GM19452 (cell line): ENCODE data around the gene GEMIN5.
"Not testable (repeated sequence)": the region's sequence is repeated elsewhere in the genome, so short reads cannot be mapped to it uniquely, and the experiment has no call there.

Source experiments
- ATAC-seq: cut with Tn5 transposase; IDR thresholded peaks from one replicate; pipeline ENCODE4 v1.9.1; 2021; ENCODE audit not compliant: unreplicated experiment

GEMIN5 gene

GRCh38 chr5:154937718-154938466 is at the start of gene GEMIN5:
GEMIN5 (minus strand) TSS chr5:154938211; CDS start chr5:154938133, 78 bp downstream.
- ATAC-seq: peak; percentile 91

- ATAC-seq: no peak
These were observed 48.1 kb upstream of the GEMIN5 start for GRCh38 chr5:154986151-154986550.

- ATAC-seq: no peak
These were observed 47.0 kb upstream of the GEMIN5 start for GRCh38 chr5:154984946-154985516.

- ATAC-seq: not testable (repeated sequence)
These were observed 40.3 kb upstream of the GEMIN5 start for GRCh38 chr5:154978294-154978693.

GRCh38 chr5:154977409-154977808 is 39.4 kb upstream of the GEMIN5 start:
- no peak for ATAC-seq

- ATAC-seq: not testable (repeated sequence)
These were observed 38.1 kb upstream of the GEMIN5 start for GRCh38 chr5:154976082-154976481.

- no peak for ATAC-seq
These were observed 34.6 kb upstream of the GEMIN5 start for GRCh38 chr5:154972476-154973080.

- ATAC-seq: no peak
These were observed 33.5 kb upstream of the GEMIN5 start for GRCh38 chr5:154971501-154971900.

- ATAC-seq: no peak
These were observed 32.7 kb upstream of the GEMIN5 start for GRCh38 chr5:154970759-154971158.

- no peak for ATAC-seq
These were observed 30.9 kb upstream of the GEMIN5 start for GRCh38 chr5:154968953-154969352.

- ATAC-seq: no peak
These were observed 29.5 kb upstream of the GEMIN5 start for GRCh38 chr5:154967421-154968024.

- ATAC-seq: no peak
These were observed 28.9 kb upstream of the GEMIN5 start for GRCh38 chr5:154966874-154967273.

GRCh38 chr5:154966081-154966841 is 28.2 kb upstream of the GEMIN5 start:
- ATAC-seq: no peak

GRCh38 chr5:154962494-154962893 is 24.5 kb upstream of the GEMIN5 start:
- peak; percentile 99 for ATAC-seq

- peak; percentile 61 for ATAC-seq
These were observed 18.7 kb upstream of the GEMIN5 start for GRCh38 chr5:154956712-154957111.

- ATAC-seq: no peak
These were observed 11.8 kb upstream of the GEMIN5 start for GRCh38 chr5:154949781-154950180.

GRCh38 chr5:154948313-154948712 is 10.3 kb upstream of the GEMIN5 start:
- no peak for ATAC-seq

- no peak for ATAC-seq
These were observed 9.8 kb upstream of the GEMIN5 start for GRCh38 chr5:154947778-154948177.

GRCh38 chr5:154945695-154946301 is 7.8 kb upstream of the GEMIN5 start:
- no peak for ATAC-seq

GRCh38 chr5:154944716-154945115 is 6.7 kb upstream of the GEMIN5 start:
- no peak for ATAC-seq

GRCh38 chr5:154943527-154943926 is 5.5 kb upstream of the GEMIN5 start:
- no peak for ATAC-seq
